Activated T-cell treated with anti-CD3 and anti-CD28 coated beads, Interleukin-2, amount 50 U/mL, for 24 hours (primary cell): ENCODE results near the gene NPL.

Source experiments
- DNase-seq: peaks from one replicate; pipeline ENCODE4 v3.0.0-alpha.2; 2020
- H3K27ac Mint-ChIP-seq: 2 replicates; pipeline ENCODE4 v1.8.0; 2020; ENCODE audit warnings: mild to moderate bottlenecking, mixed read lengths
- H3K27me3 Mint-ChIP-seq: 2 replicates; pipeline ENCODE4 v1.8.0; 2020; ENCODE audit warnings: mixed read lengths
- H3K36me3 Mint-ChIP-seq: 2 replicates; pipeline ENCODE4 v1.8.0; 2020; ENCODE audit warnings: low read depth, mixed read lengths
- H3K4me1 Mint-ChIP-seq: 2 replicates; pipeline ENCODE4 v1.8.0; 2020; ENCODE audit warnings: low read depth, mixed read lengths
- H3K4me3 Mint-ChIP-seq: 2 replicates; pipeline ENCODE4 v1.8.0; 2020; ENCODE audit warnings: mild to moderate bottlenecking, moderate library complexity, mixed read lengths
- H3K9me3 Mint-ChIP-seq: 2 replicates; pipeline ENCODE4 v1.8.0; 2020; ENCODE audit warnings: mixed read lengths

NPL gene

GRCh38 chr1:182766881-182767645 lies 22.5 kb upstream of the NPL start:
- Mint-ChIP-seq H3K36me3 (no peaks in the 10 kb centered on the region), H3K9me3 (no peaks in the 10 kb centered on the region), H3K4me1 (no peaks in the 10 kb centered on the region), H3K4me3 (no peak overlapping the region), H3K27me3 (peaks cover 21% of the 10 kb centered on the region), H3K27ac (no peak overlapping the region)
- DNase-seq: no peak

GRCh38 chr1:182768963-182769362 lies 20.6 kb upstream of the NPL start:
- Mint-ChIP-seq H3K27ac (no peak overlapping the region), H3K27me3 (peaks cover 20% of the 10 kb centered on the region), H3K4me1 (no peaks in the 10 kb centered on the region), H3K36me3 (no peaks in the 10 kb centered on the region), H3K4me3 (no peak overlapping the region), H3K9me3 (no peaks in the 10 kb centered on the region)
- no peak for DNase-seq

GRCh38 chr1:182770232-182770631 lies 19.3 kb upstream of the NPL start:
- Mint-ChIP-seq H3K27ac (no peak overlapping the region), H3K36me3 (no peaks in the 10 kb centered on the region), H3K27me3 (peaks cover 24% of the 10 kb centered on the region), H3K4me1 (no peaks in the 10 kb centered on the region), H3K4me3 (no peak overlapping the region), H3K9me3 (no peaks in the 10 kb centered on the region)
- DNase-seq: no peak

GRCh38 chr1:182771187-182771984 lies 18.2 kb upstream of the NPL start:
- DNase-seq: no peak
- Mint-ChIP-seq H3K9me3 (no peaks in the 10 kb centered on the region), H3K36me3 (no peaks in the 10 kb centered on the region), H3K27ac (no peak overlapping the region), H3K4me3 (no peak overlapping the region), H3K4me1 (no peaks in the 10 kb centered on the region), H3K27me3 (peaks cover 20% of the 10 kb centered on the region)

- Mint-ChIP-seq H3K27me3 (peaks cover 11% of the 10 kb centered on the region), H3K27ac (no peak overlapping the region), H3K4me1 (peaks cover 12% of the 10 kb centered on the region), H3K9me3 (no peaks in the 10 kb centered on the region), H3K4me3 (no peak overlapping the region), H3K36me3 (no peaks in the 10 kb centered on the region)
- no peak for DNase-seq
Observed at GRCh38 chr1:182777386-182777785, 12.2 kb upstream of the NPL start.

GRCh38 chr1:182778862-182779261 lies 10.7 kb upstream of the NPL start:
- Mint-ChIP-seq H3K4me3 (no peak overlapping the region), H3K36me3 (no peaks in the 10 kb centered on the region), H3K27me3 (peaks cover 9% of the 10 kb centered on the region), H3K9me3 (no peaks in the 10 kb centered on the region), H3K4me1 (peaks cover 13% of the 10 kb centered on the region), H3K27ac (no peak overlapping the region)
- DNase-seq: no peak

GRCh38 chr1:182779530-182779929 lies 10.0 kb upstream of the NPL start:
- Mint-ChIP-seq H3K9me3 (no peaks in the 10 kb centered on the region), H3K4me1 (peaks cover 13% of the 10 kb centered on the region)
- no peak for DNase-seq

GRCh38 chr1:182781841-182782586 lies 7.6 kb upstream of the NPL start:
- Mint-ChIP-seq H3K4me3 (no peak overlapping the region), H3K4me1 (peaks cover 13% of the 10 kb centered on the region), H3K36me3 (no peaks in the 10 kb centered on the region), H3K9me3 (no peaks in the 10 kb centered on the region), H3K27me3 (no peaks in the 10 kb centered on the region), H3K27ac (no peak overlapping the region)
- peak; percentile 80 for DNase-seq

More at GRCh38 chr1:182779530-182779929, 10.0 kb upstream of the NPL start:
- Mint-ChIP-seq H3K4me3 (no peak overlapping the region), H3K27ac (no peak overlapping the region), H3K27me3 (peaks cover 2% of the 10 kb centered on the region), H3K36me3 (no peaks in the 10 kb centered on the region)

GRCh38 chr1:182782587-182782913 lies 7.0 kb upstream of the NPL start:
- no peaks in the 10 kb centered on the region for H3K27me3 Mint-ChIP-seq
- H3K4me1 Mint-ChIP-seq: peaks cover 11% of the 10 kb centered on the region
- H3K9me3 Mint-ChIP-seq: no peaks in the 10 kb centered on the region
- no peak overlapping the region for H3K27ac Mint-ChIP-seq
- DNase-seq: no peak
- no peak overlapping the region for H3K4me3 Mint-ChIP-seq
- H3K36me3 Mint-ChIP-seq: no peaks in the 10 kb centered on the region

GRCh38 chr1:182783068-182783467 lies 6.5 kb upstream of the NPL start:
- no peak for DNase-seq
- H3K4me3 Mint-ChIP-seq: no peak overlapping the region
- H3K27ac Mint-ChIP-seq: no peak overlapping the region
- H3K36me3 Mint-ChIP-seq: no peaks in the 10 kb centered on the region
- H3K9me3 Mint-ChIP-seq: no peaks in the 10 kb centered on the region
- no peaks in the 10 kb centered on the region for H3K27me3 Mint-ChIP-seq
- peaks cover 11% of the 10 kb centered on the region for H3K4me1 Mint-ChIP-seq

GRCh38 chr1:182784556-182785171 lies 4.9 kb upstream of the NPL start:
- H3K9me3 Mint-ChIP-seq: no peaks in the 10 kb centered on the region
- H3K36me3 Mint-ChIP-seq: no peaks in the 10 kb centered on the region
- H3K4me3 Mint-ChIP-seq: no peak overlapping the region
- DNase-seq: no peak
- H3K4me1 Mint-ChIP-seq: peaks cover 19% of the 10 kb centered on the region
- no peaks in the 10 kb centered on the region for H3K27me3 Mint-ChIP-seq
- no peak overlapping the region for H3K27ac Mint-ChIP-seq

GRCh38 chr1:182785181-182785580 lies 4.4 kb upstream of the NPL start:
- Mint-ChIP-seq H3K27ac (no peak overlapping the region), H3K27me3 (no peaks in the 10 kb centered on the region), H3K36me3 (no peaks in the 10 kb centered on the region), H3K4me3 (no peak overlapping the region), H3K9me3 (no peaks in the 10 kb centered on the region), H3K4me1 (peaks cover 24% of the 10 kb centered on the region)
- no peak for DNase-seq

- DNase-seq: peak; percentile 55
- Mint-ChIP-seq H3K27ac (no peak overlapping the region), H3K27me3 (no peaks in the 10 kb centered on the region), H3K4me1 (peaks cover 25% of the 10 kb centered on the region), H3K36me3 (no peaks in the 10 kb centered on the region), H3K4me3 (no peak overlapping the region), H3K9me3 (no peaks in the 10 kb centered on the region)
Observed at GRCh38 chr1:182786223-182786994, 3.2 kb upstream of the NPL start.

- no peak overlapping the region for H3K27ac Mint-ChIP-seq
- H3K27me3 Mint-ChIP-seq: no peaks in the 10 kb centered on the region
- H3K4me3 Mint-ChIP-seq: no peak overlapping the region
- peaks cover 21% of the 10 kb centered on the region for H3K4me1 Mint-ChIP-seq
- H3K9me3 Mint-ChIP-seq: no peaks in the 10 kb centered on the region
- H3K36me3 Mint-ChIP-seq: no peaks in the 10 kb centered on the region
- no peak for DNase-seq
Observed at GRCh38 chr1:182786995-182787324, 2.6 kb upstream of the NPL start.
